Esophagus muscularis mucosa (tissue), 4 donors: Measurements from ENCODE around the gene FXYD4. TPM values are rescaled to one million over a fixed set of nuclear protein-coding genes. Genes with fewer than 3 reads are reported as not detected.
A peak's percentile ranks its signal among the peaks of the same experiment; 100 is the strongest.

Experiments
- DNase-seq: peaks from one replicate; pipeline ENCODE4 v3.0.0-alpha.2; 2017; ENCODE audit errors: extremely low spot score
- H3K27ac ChIP-seq, 4 donors: fragments of 200-600 bp; sonication (generic); replicated peaks in 1 of 4; 1 replicate in 3 of 4; 2 replicates in 1 of 4; pipeline ENCODE4 v1.5.1; 2016 to 2019; ENCODE audit warnings: mild to moderate bottlenecking in 1 of 4
- H3K27me3 ChIP-seq, 4 donors: fragments of 200-600 bp; sonication (generic); one replicate each; pipeline versions ENCODE4 v1.5.1 to v1.6.0; 2016 to 2019
- H3K36me3 ChIP-seq, 4 donors: fragments of 200-600 bp; sonication (generic); one replicate each; pipeline ENCODE4 v1.5.1; 2016 to 2019
- H3K4me1 ChIP-seq, 4 donors: fragments of 200-600 bp; sonication (generic); one replicate each; pipeline ENCODE4 v1.5.1; 2016 to 2019
- H3K4me3 ChIP-seq, 4 donors: fragments of 200-600 bp; sonication (generic); 1 replicate in 2 of 4; 2 replicates in 2 of 4; pipeline ENCODE4 v1.5.1; 2016 to 2019; ENCODE audit warnings: mild to moderate bottlenecking in 4 of 4, moderate library complexity in 1 of 4
- H3K9me3 ChIP-seq, 4 donors: fragments of 200-600 bp; sonication (generic); 1 replicate in 3 of 4; 2 replicates in 1 of 4; pipeline ENCODE4 v1.5.1; 2016 to 2019
- EP300 ChIP-seq: sonication (generic); formaldehyde crosslinking; IDR thresholded peaks from one replicate; pipeline ENCODE4 v1.6.1; 2017; ENCODE audit warnings: antibody characterized with exemption
- POLR2A ChIP-seq: fragments of 450-650 bp; IDR thresholded peaks from one replicate; pipeline ENCODE4 v1.6.1; 2017; ENCODE audit warnings: antibody characterized with exemption, moderate library complexity, mild to moderate bottlenecking, low read depth
- POLR2AphosphoS5 ChIP-seq, 2 donors: sonication (generic); formaldehyde crosslinking; IDR thresholded peaks; one replicate each; pipeline ENCODE4 v1.6.1; 2017; ENCODE audit warnings: antibody characterized with exemption in 2 of 2
- WGBS: methylation state at CpG from one replicate; pipeline ENCODE4 v1.1.5; 2018; 5-methylcytosine and 5-hydroxymethylcytosine counted together
- intact Hi-C: fragments of 100-400 bp; cut with DNase I; formaldehyde crosslinking; loops from one replicate; pipeline ENCODE4 v1.15.1; 2023
- total RNA-seq, 4 donors: library from RNA; depleted of rRNA; stranded (reverse); fragments of >200 nt; gene quantifications; one replicate each; pipeline versions ENCODE4 v1.1.0 to v1.2.1, GENCODE V29; 2016
- TF ChIP-seq, protein P1 (sequence below), 3 experiments: fragments of 200-600 bp in 2 of 3; fragments of 450-650 bp in 1 of 3; sonication (generic) in 2 of 3; IDR thresholded peaks; one replicate each; pipeline ENCODE4 v1.5.1; 2017 to 2019; ENCODE audit warnings: antibody characterized with exemption in 3 of 3, mild to moderate bottlenecking in 2 of 3, moderate library complexity in 1 of 3

Gene FXYD4
- total RNA-seq, 4 donors from 2014 or later: not detected

DNA sequence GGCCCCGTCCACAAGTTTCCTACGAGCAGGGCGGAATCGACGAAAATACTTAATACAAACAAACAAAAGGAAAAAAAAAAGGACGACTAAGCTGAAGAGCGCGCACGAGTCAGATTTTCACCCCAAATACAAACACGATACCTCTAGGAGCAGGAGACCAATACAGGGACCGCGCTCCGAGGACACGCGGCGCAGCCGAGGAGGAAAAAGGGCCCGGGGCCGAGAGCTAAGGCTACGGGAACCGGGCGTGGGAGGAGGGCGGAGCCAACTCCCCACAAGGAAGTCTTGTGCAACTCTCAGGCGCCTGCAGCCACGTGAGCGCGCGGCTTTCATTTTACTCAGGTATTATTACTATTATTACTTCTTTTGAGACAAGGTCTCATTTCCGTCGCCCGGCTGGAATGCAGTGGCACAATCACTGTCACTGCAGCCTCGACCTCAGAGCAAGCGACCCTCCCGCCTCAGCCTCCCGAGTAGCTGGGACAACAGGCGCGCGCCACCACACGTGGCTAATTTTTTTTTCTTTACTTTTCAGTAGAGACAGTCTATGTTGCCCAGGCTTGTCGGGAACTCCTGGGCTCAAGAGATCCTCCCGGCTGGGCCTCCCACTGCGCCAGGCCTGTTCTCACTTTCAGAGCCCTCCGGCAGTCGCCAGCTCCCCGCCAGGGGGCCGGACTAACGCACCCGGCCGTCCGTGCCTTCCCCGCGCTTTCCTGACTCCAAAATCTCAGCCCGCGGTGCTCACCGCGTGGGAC, 36.3 kb downstream of the FXYD4 start:
- TF ChIP-seq, protein P1, sequence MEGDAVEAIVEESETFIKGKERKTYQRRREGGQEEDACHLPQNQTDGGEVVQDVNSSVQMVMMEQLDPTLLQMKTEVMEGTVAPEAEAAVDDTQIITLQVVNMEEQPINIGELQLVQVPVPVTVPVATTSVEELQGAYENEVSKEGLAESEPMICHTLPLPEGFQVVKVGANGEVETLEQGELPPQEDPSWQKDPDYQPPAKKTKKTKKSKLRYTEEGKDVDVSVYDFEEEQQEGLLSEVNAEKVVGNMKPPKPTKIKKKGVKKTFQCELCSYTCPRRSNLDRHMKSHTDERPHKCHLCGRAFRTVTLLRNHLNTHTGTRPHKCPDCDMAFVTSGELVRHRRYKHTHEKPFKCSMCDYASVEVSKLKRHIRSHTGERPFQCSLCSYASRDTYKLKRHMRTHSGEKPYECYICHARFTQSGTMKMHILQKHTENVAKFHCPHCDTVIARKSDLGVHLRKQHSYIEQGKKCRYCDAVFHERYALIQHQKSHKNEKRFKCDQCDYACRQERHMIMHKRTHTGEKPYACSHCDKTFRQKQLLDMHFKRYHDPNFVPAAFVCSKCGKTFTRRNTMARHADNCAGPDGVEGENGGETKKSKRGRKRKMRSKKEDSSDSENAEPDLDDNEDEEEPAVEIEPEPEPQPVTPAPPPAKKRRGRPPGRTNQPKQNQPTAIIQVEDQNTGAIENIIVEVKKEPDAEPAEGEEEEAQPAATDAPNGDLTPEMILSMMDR (IDR thresholded peaks at IDR 0.05): peak; percentile 20 to 47 (median 40)
- peak; percentile 71 for TF ChIP-seq POLR2A
- no peak for TF ChIP-seq EP300
- TF ChIP-seq POLR2AphosphoS5 (IDR thresholded peaks at IDR 0.05): peak; percentile 95 to 96
- H3K4me1 ChIP-seq: peaks cover 38 to 59% (median 52%) of the 10 kb centered on the region in 4 donors
- H3K27me3 ChIP-seq: no peaks in the 10 kb centered on the region
- DNase-seq: peak; percentile 97
- intact Hi-C loops: no loop called here
- under 1% methylated on average over 52 of the region's 56 CpGs for whole genome bisulfite sequencing
- peak overlapping the region; percentile 71 to 94 (median 90) for H3K4me3 ChIP-seq
- H3K36me3 ChIP-seq: peaks cover 0 to 13% (median 3%) of the 10 kb centered on the region in 4 donors
- H3K27ac ChIP-seq: peak overlapping the region; percentile 96 to 100 (median 100)
- H3K9me3 ChIP-seq: no peaks in the 10 kb centered on the region

DNA sequence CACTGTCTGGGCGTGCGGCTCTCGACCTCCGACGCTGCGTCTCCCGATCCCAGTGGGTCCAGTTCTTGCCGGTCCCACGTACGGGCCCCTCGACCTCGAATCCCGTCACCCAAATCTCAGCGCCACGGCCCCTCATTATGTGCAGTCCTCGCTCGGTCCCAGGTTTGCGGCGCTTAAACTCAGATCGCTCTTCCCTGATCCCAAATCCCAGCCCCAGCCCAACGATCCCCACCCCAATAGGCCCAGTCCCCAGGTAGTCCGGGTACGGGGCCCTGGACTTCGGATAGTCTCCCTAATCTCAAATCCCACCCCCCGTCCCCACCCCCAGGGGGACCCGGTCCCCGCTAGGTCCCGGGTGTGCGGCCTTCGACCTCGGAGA, 36.9 kb downstream of the FXYD4 start:
- intact Hi-C loops: no loop called here
- Histone ChIP-seq H3K4me1 (peaks cover 33 to 53% (median 46%) of the 10 kb centered on the region in 4 donors), H3K27me3 (no peaks in the 10 kb centered on the region), H3K36me3 (peaks cover 0 to 9% (median 2%) of the 10 kb centered on the region in 4 donors), H3K27ac (peak overlapping the region; percentile 96 to 100 (median 100)), H3K4me3 (peak overlapping the region; percentile 71 to 94 (median 90)), H3K9me3 (no peaks in the 10 kb centered on the region)
- TF ChIP-seq, protein P1 (IDR thresholded peaks at IDR 0.05): no peak
- no peak for DNase-seq
- 0% methylated on average over 1 of the region's 31 CpGs for WGBS

DNA sequence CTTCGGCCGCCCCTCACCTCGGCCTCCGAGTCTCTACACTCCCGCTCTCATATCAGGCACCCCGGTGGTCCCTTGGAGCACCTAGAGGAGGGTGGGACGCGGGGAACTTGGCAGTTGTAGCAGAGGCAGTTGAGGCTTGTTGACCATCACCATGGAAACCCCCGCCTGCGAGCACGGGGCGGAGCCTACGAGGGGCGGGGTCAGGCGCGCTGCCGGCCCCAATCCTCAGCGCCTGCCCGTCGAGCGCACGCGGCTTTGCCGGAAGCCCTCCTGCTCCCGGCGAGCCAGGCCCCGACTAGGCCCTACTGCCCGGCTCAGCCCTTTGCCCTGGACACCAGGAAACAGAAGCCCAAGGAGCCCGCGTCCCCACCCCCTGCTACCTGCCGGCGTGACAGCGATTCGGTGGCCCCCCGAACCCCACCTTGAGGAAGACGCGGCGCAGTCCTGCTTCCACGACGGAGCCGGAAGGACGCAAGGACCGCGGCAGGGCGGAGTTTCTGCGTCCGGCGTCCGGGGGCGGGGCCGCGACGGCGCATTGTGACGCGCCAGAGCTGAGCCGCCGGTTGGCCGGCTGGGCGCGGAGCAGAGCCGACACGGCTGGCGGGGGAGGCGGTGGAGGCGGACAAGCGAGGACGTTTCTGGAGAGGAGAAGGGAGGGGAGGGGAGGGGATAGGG, 37.4 kb downstream of the FXYD4 start, which contains the start of gene HNRNPF:
Gene HNRNPF, minus strand, starts transcription at position 477 of the 675 bp plus-strand sequence. CDS start 21,302 bp downstream, outside the sequence.
- Histone ChIP-seq H3K9me3 (no peaks in the 10 kb centered on the region), H3K36me3 (peaks cover 0 to 4% (median under 1%) of the 10 kb centered on the region in 4 donors), H3K27me3 (no peaks in the 10 kb centered on the region), H3K27ac (peak within 1 kb of the TSS; percentile 96 to 100 (median 100)), H3K4me1 (peaks cover 29 to 48% (median 41%) of the 10 kb centered on the region in 4 donors), H3K4me3 (peak within 1 kb of the TSS; percentile 71 to 94 (median 90))
- TF ChIP-seq POLR2AphosphoS5 (IDR thresholded peaks at IDR 0.05): peak; percentile 98 to 99
- TF ChIP-seq EP300: no peak
- TF ChIP-seq, protein P1 (IDR thresholded peaks at IDR 0.05): peak in 1 of 3 experiments; percentile 8
- TF ChIP-seq POLR2A: peak; percentile 92
- intact Hi-C loops: no loop called here
- DNase-seq: peak; percentile 98
- 0% methylated on average over 1 of the region's 68 CpGs for WGBS

DNA sequence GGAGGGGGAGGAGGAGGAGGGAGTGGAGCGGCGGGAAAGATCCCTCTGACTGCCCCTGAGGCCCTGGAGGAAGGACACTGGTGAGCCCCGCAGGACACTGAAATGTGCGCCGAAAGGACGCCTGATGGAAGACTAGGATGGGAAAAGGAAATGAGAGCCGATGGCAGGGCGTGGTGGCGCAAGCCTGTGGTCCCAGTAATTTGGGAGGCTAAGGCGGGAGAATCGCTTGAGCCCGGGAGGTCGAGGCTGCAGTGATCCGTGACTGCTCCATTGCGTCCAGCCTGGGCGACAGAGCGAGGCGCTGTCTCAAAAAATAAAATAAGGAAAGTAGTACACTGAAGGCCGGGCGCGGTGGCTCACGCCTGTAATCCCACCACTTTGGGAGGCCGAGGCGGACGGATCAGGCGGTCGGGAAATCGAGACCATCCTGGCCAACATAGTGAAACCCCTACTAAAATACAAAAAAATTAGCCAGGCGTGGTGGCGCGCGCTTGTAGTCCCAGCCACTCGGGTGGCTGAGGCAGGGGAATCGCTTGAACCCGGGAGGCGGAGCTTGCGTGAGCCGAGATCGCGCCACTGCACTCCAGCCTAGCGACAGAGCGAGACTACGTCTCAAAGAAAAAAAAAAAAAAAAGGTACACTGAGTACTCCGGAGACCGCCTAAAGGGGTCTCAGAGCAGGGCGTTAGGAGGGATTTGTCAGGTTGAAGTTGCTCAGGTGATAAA, 38.1 kb downstream of the FXYD4 start:
- no peak for DNase-seq
- H3K36me3 ChIP-seq: no peaks in the 10 kb centered on the region
- TF ChIP-seq, protein P1 (IDR thresholded peaks at IDR 0.05): no peak
- TF ChIP-seq EP300: no peak
- no peak for TF ChIP-seq POLR2A
- TF ChIP-seq POLR2AphosphoS5 (IDR thresholded peaks at IDR 0.05): no peak
- H3K4me1 ChIP-seq: peaks cover 22 to 41% (median 34%) of the 10 kb centered on the region in 4 donors
- WGBS: 13% methylated on average over 46 of the region's 46 CpGs
- H3K4me3 ChIP-seq: peak overlapping the region; percentile 71 to 94 (median 90)
- intact Hi-C loops: no loop called here
- H3K27me3 ChIP-seq: no peaks in the 10 kb centered on the region
- peak overlapping the region; percentile 96 to 100 (median 100) for H3K27ac ChIP-seq
- H3K9me3 ChIP-seq: no peaks in the 10 kb centered on the region
